ENCODE measurements around the gene GNAI1. TPM values are rescaled to one million over a fixed set of nuclear protein-coding genes. Genes with fewer than 3 reads are reported as not detected.

GNAI1 gene
- total RNA-seq, 1 donor from 2014 or later = 35.5 TPM

GRCh38 chr7:80150611-80151273 is 16.1 kb downstream of the GNAI1 start:
- no peak overlapping the region for H3K9ac ChIP-seq (ENCODE audit: low read length)
- H3K4me2 ChIP-seq (ENCODE audit: low read length) = peak overlapping the region; percentile 29
- TF ChIP-seq CTCF (IDR thresholded peaks at IDR 0.05; ENCODE audit: insufficient read depth, low read depth, low read length) (no peak), EZH2 (IDR thresholded peaks at IDR 0.05; ENCODE audit: insufficient read depth, low read length) (no peak)
- H3K4me1 Mint-ChIP-seq (ENCODE audit: low read depth, unreplicated experiment) = peaks cover 46% of the 10 kb centered on the region
- H4K20me1 ChIP-seq (ENCODE audit: insufficient read depth, low read length) = no peaks in the 10 kb centered on the region
- peak overlapping the region; percentile 2 for H3K4me3 Mint-ChIP-seq (ENCODE audit: unreplicated experiment)
- no peaks in the 10 kb centered on the region for H3K27me3 Mint-ChIP-seq (ENCODE audit: low read depth, unreplicated experiment)
- H3K36me3 ChIP-seq (ENCODE audit: insufficient read depth, low read length) = no peaks in the 10 kb centered on the region
- no peaks in the 10 kb centered on the region for H3K9me3 Mint-ChIP-seq (ENCODE audit: unreplicated experiment)
- H3K27me3 ChIP-seq (ENCODE audit: insufficient read depth, low read length) = no peaks in the 10 kb centered on the region
- H3K4me1 ChIP-seq (ENCODE audit: insufficient read depth, low read length) = peaks cover 11% of the 10 kb centered on the region
- peaks cover 3% of the 10 kb centered on the region for H3K36me3 Mint-ChIP-seq (ENCODE audit: low read depth, unreplicated experiment)
- H2AFZ ChIP-seq (ENCODE audit: low read depth, low read length) = no peak overlapping the region
- peak overlapping the region; percentile 55 for H3K27ac ChIP-seq (ENCODE audit: low read depth, low read length)
- FAIRE-seq (peak; percentile 69), DNase-seq (ENCODE audit: low read depth) (peak; percentile 79)
- H3K4me3 ChIP-seq (ENCODE audit: insufficient read depth, low read depth, low read length) = no peak overlapping the region
- peak overlapping the region; percentile 77 for H3K27ac Mint-ChIP-seq (ENCODE audit: unreplicated experiment)
- no peaks in the 10 kb centered on the region for H3K9me3 ChIP-seq (ENCODE audit: insufficient read depth, low read depth, low read length)
- H3K79me2 ChIP-seq (ENCODE audit: insufficient read depth, low read length) = peaks cover 87% of the 10 kb centered on the region

DNA sequence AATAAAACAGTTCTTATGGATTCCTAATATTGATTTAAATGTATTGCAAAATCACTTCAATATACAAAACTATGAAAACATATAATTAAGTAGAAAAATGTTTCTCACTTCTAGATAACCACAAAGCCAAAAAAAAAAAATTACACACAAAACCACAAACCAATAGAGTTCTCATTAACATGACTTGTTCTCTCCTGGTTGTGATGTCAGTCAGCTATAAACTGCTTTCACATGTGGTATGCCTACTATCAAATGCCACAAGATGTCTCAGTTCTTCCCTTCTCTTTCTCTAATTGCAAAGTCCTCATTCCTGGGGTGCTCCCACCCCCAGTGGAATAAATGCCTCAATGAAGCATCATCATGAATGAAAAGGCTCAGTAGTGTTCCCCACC is 16.6 kb downstream of the GNAI1 start:
- peaks cover 3% of the 10 kb centered on the region for H3K36me3 Mint-ChIP-seq (ENCODE audit: low read depth, unreplicated experiment)
- Histone ChIP-seq H3K27ac (ENCODE audit: low read depth, low read length) (peak overlapping the region; percentile 55), H3K9me3 (ENCODE audit: insufficient read depth, low read depth, low read length) (no peaks in the 10 kb centered on the region), H3K36me3 (ENCODE audit: insufficient read depth, low read length) (no peaks in the 10 kb centered on the region), H3K27me3 (ENCODE audit: insufficient read depth, low read length) (no peaks in the 10 kb centered on the region), H3K4me1 (ENCODE audit: insufficient read depth, low read length) (peaks cover 7% of the 10 kb centered on the region), H3K4me2 (ENCODE audit: low read length) (peak overlapping the region; percentile 29), H4K20me1 (ENCODE audit: insufficient read depth, low read length) (no peaks in the 10 kb centered on the region), H2AFZ (ENCODE audit: low read depth, low read length) (no peak overlapping the region), H3K4me3 (ENCODE audit: insufficient read depth, low read depth, low read length) (no peak overlapping the region), H3K9ac (ENCODE audit: low read length) (no peak overlapping the region), H3K79me2 (ENCODE audit: insufficient read depth, low read length) (peaks cover 86% of the 10 kb centered on the region)
- peak overlapping the region; percentile 77 for H3K27ac Mint-ChIP-seq (ENCODE audit: unreplicated experiment)
- FAIRE-seq (peak; percentile 79), DNase-seq (ENCODE audit: low read depth) (peak; percentile 92)
- peak overlapping the region; percentile 2 for H3K4me3 Mint-ChIP-seq (ENCODE audit: unreplicated experiment)
- no peaks in the 10 kb centered on the region for H3K9me3 Mint-ChIP-seq (ENCODE audit: unreplicated experiment)
- peaks cover 41% of the 10 kb centered on the region for H3K4me1 Mint-ChIP-seq (ENCODE audit: low read depth, unreplicated experiment)
- H3K27me3 Mint-ChIP-seq (ENCODE audit: low read depth, unreplicated experiment) = no peaks in the 10 kb centered on the region
- TF ChIP-seq CTCF (IDR thresholded peaks at IDR 0.05; ENCODE audit: insufficient read depth, low read depth, low read length) (no peak), EZH2 (IDR thresholded peaks at IDR 0.05; ENCODE audit: insufficient read depth, low read length) (no peak)

- no peak for FAIRE-seq
- no peak overlapping the region for H3K4me2 ChIP-seq (ENCODE audit: low read length)
- no peaks in the 10 kb centered on the region for H3K9me3 Mint-ChIP-seq (ENCODE audit: unreplicated experiment)
These were observed 18.8 kb downstream of the GNAI1 start for GRCh38 chr7:80153446-80153845.

More at GRCh38 chr7:80153446-80153845, 18.8 kb downstream of the GNAI1 start:
- peak; percentile 28 for DNase-seq (ENCODE audit: low read depth)
- no peak overlapping the region for H3K4me3 ChIP-seq (ENCODE audit: insufficient read depth, low read depth, low read length)
- no peaks in the 10 kb centered on the region for H4K20me1 ChIP-seq (ENCODE audit: insufficient read depth, low read length)
- H3K4me1 ChIP-seq (ENCODE audit: insufficient read depth, low read length) = peaks cover 7% of the 10 kb centered on the region
- H3K9me3 ChIP-seq (ENCODE audit: insufficient read depth, low read depth, low read length) = no peaks in the 10 kb centered on the region
- no peaks in the 10 kb centered on the region for H3K27me3 ChIP-seq (ENCODE audit: insufficient read depth, low read length)
- no peak overlapping the region for H3K9ac ChIP-seq (ENCODE audit: low read length)
- Mint-ChIP-seq H3K27ac (ENCODE audit: unreplicated experiment) (peak overlapping the region; percentile 2), H3K27me3 (ENCODE audit: low read depth, unreplicated experiment) (no peaks in the 10 kb centered on the region), H3K4me1 (ENCODE audit: low read depth, unreplicated experiment) (peaks cover 24% of the 10 kb centered on the region), H3K4me3 (ENCODE audit: unreplicated experiment) (no peak overlapping the region), H3K36me3 (ENCODE audit: low read depth, unreplicated experiment) (peaks cover 3% of the 10 kb centered on the region)
- TF ChIP-seq EZH2 (IDR thresholded peaks at IDR 0.05; ENCODE audit: insufficient read depth, low read length) = no peak
- no peak for TF ChIP-seq CTCF (IDR thresholded peaks at IDR 0.05; ENCODE audit: insufficient read depth, low read depth, low read length)
- peaks cover 83% of the 10 kb centered on the region for H3K79me2 ChIP-seq (ENCODE audit: insufficient read depth, low read length)
- no peak overlapping the region for H3K27ac ChIP-seq (ENCODE audit: low read depth, low read length)
- H3K36me3 ChIP-seq (ENCODE audit: insufficient read depth, low read length) = no peaks in the 10 kb centered on the region
- no peak overlapping the region for H2AFZ ChIP-seq (ENCODE audit: low read depth, low read length)

Data from astrocyte (in vitro differentiated cells and primary cell).